Upper lobe of right lung (tissue), 1 donor: Measurements from ENCODE around the gene FAM171A2. TPM values are rescaled to one million over a fixed set of nuclear protein-coding genes. Genes with fewer than 3 reads are reported as not detected.
"Not testable (repeated sequence)": the region's sequence is repeated elsewhere in the genome, so short reads cannot be mapped to it uniquely, and the experiment has no call there.

Experiments
- ATAC-seq: fragments of 200-7000 bp; cut with Tn5 transposase; one replicate; pipeline ENCODE4 v1.9.1; 2020; ENCODE audit warnings: mild to moderate bottlenecking, moderate library complexity
- DNase-seq: peaks from one replicate; pipeline ENCODE4 v3.0.0-alpha.2; 2020
- H3K27ac ChIP-seq: fragments of 200-600 bp; one replicate; pipeline ENCODE4 v1.8.0; 2022
- H3K27me3 ChIP-seq: fragments of 200-600 bp; one replicate; pipeline ENCODE4 v1.8.0; 2022; ENCODE audit warnings: mild to moderate bottlenecking
- H3K36me3 ChIP-seq: fragments of 200-600 bp; one replicate; pipeline ENCODE4 v1.8.0; 2022
- H3K4me1 ChIP-seq: fragments of 200-600 bp; one replicate; pipeline ENCODE4 v1.8.0; 2022
- H3K4me3 ChIP-seq: fragments of 200-600 bp; one replicate; pipeline ENCODE4 v1.8.0; 2022; ENCODE audit warnings: mild to moderate bottlenecking
- H3K9me3 ChIP-seq: fragments of 200-600 bp; one replicate; pipeline ENCODE4 v1.8.0; 2022
- CTCF ChIP-seq: fragments of 200-600 bp; IDR thresholded peaks from one replicate; pipeline ENCODE4 v1.8.0; 2022; ENCODE audit warnings: antibody characterized with exemption
- intact Hi-C: fragments of 100-400 bp; cut with DNase I; formaldehyde crosslinking; loops from one replicate; pipeline ENCODE4 v1.11.0; 2022
- total RNA-seq: library from RNA; stranded (reverse); fragmentation: NEBNext Ultra II Directional; extraction: Animal tissue kit (Norgen Biotek cat#: 25700); gene quantifications from one replicate; pipeline ENCODE4 v1.2.1, GENCODE V29; 2021
- donor health status: DM: no; HTN: yes; CAD: no; lungs with severe emphysema.

FAM171A2 gene
- total RNA-seq, 1 donor from 2014 or later: 1.8 TPM

- peaks cover 39% of the 10 kb centered on the region for H3K36me3 ChIP-seq
- no peak overlapping the region for H3K27ac ChIP-seq
- no peaks in the 10 kb centered on the region for H3K9me3 ChIP-seq
- TF ChIP-seq CTCF: no peak
- H3K4me3 ChIP-seq: no peak overlapping the region
- intact Hi-C loops: no loop called here
- H3K27me3 ChIP-seq: no peaks in the 10 kb centered on the region
- DNase-seq: peak; percentile 76
- peak; percentile 58 for ATAC-seq
- H3K4me1 ChIP-seq: peaks cover 6% of the 10 kb centered on the region
These were observed 15.2 kb downstream of the FAM171A2 start for GRCh38 chr17:44348234-44348987.

- H3K4me3 ChIP-seq, ATAC-seq, DNase-seq, intact Hi-C loops, H3K27ac ChIP-seq, H3K27me3 ChIP-seq, H3K4me1 ChIP-seq, H3K9me3 ChIP-seq: not testable (repeated sequence)
- peaks cover 32% of the 10 kb centered on the region for H3K36me3 ChIP-seq
These were observed 16.2 kb downstream of the FAM171A2 start for GRCh38 chr17:44347206-44348055.

- no peaks in the 10 kb centered on the region for H3K9me3 ChIP-seq
- no peaks in the 10 kb centered on the region for H3K27me3 ChIP-seq
- H3K27ac ChIP-seq: peak overlapping the region; percentile 86
- intact Hi-C loops: no loop called here
- TF ChIP-seq CTCF: no peak
- ATAC-seq: no peak
- DNase-seq: no peak
- peak overlapping the region; percentile 96 for H3K4me3 ChIP-seq
- peaks cover 20% of the 10 kb centered on the region for H3K36me3 ChIP-seq
- peaks cover 6% of the 10 kb centered on the region for H3K4me1 ChIP-seq
These were observed 17.4 kb downstream of the FAM171A2 start for GRCh38 chr17:44346064-44346844.

- ATAC-seq (peak; percentile 43), DNase-seq (no peak)
- no peaks in the 10 kb centered on the region for H3K9me3 ChIP-seq
- peak overlapping the region; percentile 96 for H3K4me3 ChIP-seq
- H3K27ac ChIP-seq: peak overlapping the region; percentile 86
- peaks cover 13% of the 10 kb centered on the region for H3K36me3 ChIP-seq
- peak; percentile 43 for TF ChIP-seq CTCF
- intact Hi-C loops: no loop called here
- H3K27me3 ChIP-seq: no peaks in the 10 kb centered on the region
- H3K4me1 ChIP-seq: peaks cover 6% of the 10 kb centered on the region
These were observed 18.1 kb downstream of the FAM171A2 start for GRCh38 chr17:44345454-44346026.

- Histone ChIP-seq H3K4me3 (peak within 1 kb of the TSS; percentile 96), H3K36me3 (peaks cover 10% of the 10 kb centered on the region), H3K27ac (peak within 1 kb of the TSS; percentile 86), H3K9me3 (no peaks in the 10 kb centered on the region), H3K27me3 (no peaks in the 10 kb centered on the region), H3K4me1 (peaks cover 6% of the 10 kb centered on the region)
- ATAC-seq (peak; percentile 96), DNase-seq (peak; percentile 93)
- no peak for TF ChIP-seq CTCF
- intact Hi-C loops: no loop called here
These were observed 18.7 kb downstream of the FAM171A2 start, which contains the start of gene GRN for GRCh38 chr17:44344939-44345453. TSS of gene GRN (plus strand) at chr17:44345302. CDS start at chr17:44349165, 3,863 bp downstream.
